ENCODE data around the gene MORC2.

MORC2 gene

GRCh38 chr22:30947816-30948454 is 20.6 kb downstream of the MORC2 start:
- Histone ChIP-seq H3K27me3 (replicated peaks; ENCODE audit: insufficient read depth, low read length) (no peaks in the 10 kb centered on the region), H3K9me3 (replicated peaks; ENCODE audit: insufficient read depth, low read length) (no peaks in the 10 kb centered on the region), H3K27ac (ENCODE audit: low read length) (no peak overlapping the region), H4K20me1 (ENCODE audit: insufficient read depth, low read length) (no peaks in the 10 kb centered on the region), H3K4me2 (ENCODE audit: low read depth, low read length) (no peak overlapping the region), H3K4me3 (ENCODE audit: low read length) (no peak overlapping the region), H3K79me2 (ENCODE audit: low read length) (no peaks in the 10 kb centered on the region), H3K36me3 (replicated peaks; ENCODE audit: insufficient read depth, low read length) (0 out of 2 replicates have a peak, but pooled peaks cover 2% of the 10 kb centered on the region), H3K4me1 (ENCODE audit: low read length) (no peaks in the 10 kb centered on the region), H2AFZ (ENCODE audit: low read length) (no peak overlapping the region), H3K9me2 (replicated peaks; ENCODE audit: insufficient read depth, low read length) (no peaks in the 10 kb centered on the region), H3F3A (ENCODE audit: insufficient read depth, low read length) (no peaks in the 10 kb centered on the region), H3K9ac (ENCODE audit: low read length) (no peak overlapping the region)
- DNase-seq: peak; percentile 15
- TF ChIP-seq EZH2phosphoT487 (IDR thresholded peaks at IDR 0.05; ENCODE audit: low read length): no peak
- no peak for TF ChIP-seq EZH2 (optimal IDR thresholded peaks at IDR 0.05; ENCODE audit: low read depth, low read length)
- peak; percentile 44; the same call in 1 of the 2 replicates for TF ChIP-seq CTCF (IDR thresholded peaks at IDR 0.05; ENCODE audit: low read length)

DNA sequence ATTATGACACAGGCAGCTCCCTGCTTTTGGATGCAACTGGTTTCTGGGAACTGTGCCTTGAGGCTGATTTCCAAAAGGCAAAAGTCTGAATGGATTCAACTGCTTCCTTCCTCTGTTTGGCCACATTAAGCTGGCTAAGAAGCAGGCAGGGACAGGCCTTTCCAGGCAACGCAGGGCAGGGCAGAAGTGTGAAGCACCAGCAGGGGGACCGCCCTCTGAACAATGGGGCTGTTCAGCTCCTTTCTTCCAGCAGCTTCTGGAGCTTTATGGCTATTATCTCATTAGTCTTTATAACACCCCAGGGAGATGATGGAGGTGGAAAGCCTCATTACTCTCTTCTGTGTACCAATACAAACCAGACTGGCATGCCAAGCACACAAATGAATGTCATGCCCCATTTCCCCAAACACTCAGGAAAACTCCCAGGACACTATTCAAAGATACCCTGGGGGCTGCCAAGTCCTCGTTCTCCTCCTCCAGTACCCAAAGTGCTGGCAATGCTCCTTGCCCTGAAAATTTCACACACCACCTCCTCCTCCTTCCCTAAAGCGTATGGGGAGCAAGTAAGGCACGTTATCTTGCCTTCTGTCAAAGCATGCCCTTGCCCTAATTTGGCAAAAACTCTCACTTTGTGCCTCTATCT is 21.3 kb downstream of the MORC2 start:
- Histone ChIP-seq H3K27me3 (replicated peaks; ENCODE audit: insufficient read depth, low read length) (no peaks in the 10 kb centered on the region), H2AFZ (ENCODE audit: low read length) (no peak overlapping the region), H3K4me2 (ENCODE audit: low read depth, low read length) (no peak overlapping the region), H3K27ac (ENCODE audit: low read length) (no peak overlapping the region), H3K4me1 (ENCODE audit: low read length) (no peaks in the 10 kb centered on the region), H3K4me3 (ENCODE audit: low read length) (no peak overlapping the region), H3F3A (ENCODE audit: insufficient read depth, low read length) (no peaks in the 10 kb centered on the region), H3K9me2 (replicated peaks; ENCODE audit: insufficient read depth, low read length) (no peaks in the 10 kb centered on the region), H4K20me1 (ENCODE audit: insufficient read depth, low read length) (no peaks in the 10 kb centered on the region), H3K79me2 (ENCODE audit: low read length) (no peaks in the 10 kb centered on the region), H3K36me3 (replicated peaks; ENCODE audit: insufficient read depth, low read length) (0 out of 2 replicates have a peak, but pooled peaks cover 2% of the 10 kb centered on the region), H3K9ac (ENCODE audit: low read length) (no peak overlapping the region), H3K9me3 (replicated peaks; ENCODE audit: insufficient read depth, low read length) (no peaks in the 10 kb centered on the region)
- TF ChIP-seq CTCF (IDR thresholded peaks at IDR 0.05; ENCODE audit: low read length) (no peak), EZH2 (optimal IDR thresholded peaks at IDR 0.05; ENCODE audit: low read depth, low read length) (no peak), EZH2phosphoT487 (IDR thresholded peaks at IDR 0.05; ENCODE audit: low read length) (no peak)
- no peak for DNase-seq

DNA sequence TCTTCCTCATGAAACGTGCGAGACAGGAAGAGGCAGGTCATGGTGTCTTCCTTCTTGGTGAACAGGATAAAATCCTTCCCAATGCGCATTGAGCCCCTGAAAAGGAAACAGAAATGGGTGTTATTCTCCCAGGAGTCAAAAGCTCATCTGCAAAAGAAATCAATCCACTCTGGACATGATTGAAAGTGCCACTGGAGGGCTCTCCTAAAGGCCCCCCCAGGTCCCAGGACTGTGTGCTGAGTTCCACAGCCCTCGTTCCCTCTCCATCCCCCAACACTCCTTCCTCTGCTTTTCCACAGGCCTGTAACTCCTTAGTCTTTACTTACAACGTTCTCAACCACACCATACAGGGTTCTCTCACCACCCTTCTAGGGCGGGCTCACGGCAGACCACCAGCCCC is 22.2 kb downstream of the MORC2 start:
- no peaks in the 10 kb centered on the region for H4K20me1 ChIP-seq (ENCODE audit: insufficient read depth, low read length)

More for the DNA sequence above, 22.2 kb downstream of the MORC2 start:
- Histone ChIP-seq H3K36me3 (replicated peaks; ENCODE audit: insufficient read depth, low read length) (0 out of 2 replicates have a peak, but pooled peaks cover 2% of the 10 kb centered on the region), H3K27me3 (replicated peaks; ENCODE audit: insufficient read depth, low read length) (no peaks in the 10 kb centered on the region), H2AFZ (ENCODE audit: low read length) (no peak overlapping the region), H3K9me3 (replicated peaks; ENCODE audit: insufficient read depth, low read length) (no peaks in the 10 kb centered on the region), H3K9ac (ENCODE audit: low read length) (no peak overlapping the region), H3K9me2 (replicated peaks; ENCODE audit: insufficient read depth, low read length) (no peaks in the 10 kb centered on the region), H3K27ac (ENCODE audit: low read length) (no peak overlapping the region), H3K4me2 (ENCODE audit: low read depth, low read length) (no peak overlapping the region), H3K4me1 (ENCODE audit: low read length) (no peaks in the 10 kb centered on the region), H3K79me2 (ENCODE audit: low read length) (no peaks in the 10 kb centered on the region), H3K4me3 (ENCODE audit: low read length) (no peak overlapping the region), H3F3A (ENCODE audit: insufficient read depth, low read length) (no peaks in the 10 kb centered on the region)
- no peak for TF ChIP-seq EZH2phosphoT487 (IDR thresholded peaks at IDR 0.05; ENCODE audit: low read length)
- no peak for TF ChIP-seq EZH2 (optimal IDR thresholded peaks at IDR 0.05; ENCODE audit: low read depth, low read length)
- TF ChIP-seq CTCF (IDR thresholded peaks at IDR 0.05; ENCODE audit: low read length): no peak
- no peak for DNase-seq

All from MM.1S (cell line).